ENCODE data around the gene HMGB1.
"Not testable (repeated sequence)": the region's sequence is repeated elsewhere in the genome, so short reads cannot be mapped to it uniquely, and the experiment has no call there.

Gene HMGB1

DNA sequence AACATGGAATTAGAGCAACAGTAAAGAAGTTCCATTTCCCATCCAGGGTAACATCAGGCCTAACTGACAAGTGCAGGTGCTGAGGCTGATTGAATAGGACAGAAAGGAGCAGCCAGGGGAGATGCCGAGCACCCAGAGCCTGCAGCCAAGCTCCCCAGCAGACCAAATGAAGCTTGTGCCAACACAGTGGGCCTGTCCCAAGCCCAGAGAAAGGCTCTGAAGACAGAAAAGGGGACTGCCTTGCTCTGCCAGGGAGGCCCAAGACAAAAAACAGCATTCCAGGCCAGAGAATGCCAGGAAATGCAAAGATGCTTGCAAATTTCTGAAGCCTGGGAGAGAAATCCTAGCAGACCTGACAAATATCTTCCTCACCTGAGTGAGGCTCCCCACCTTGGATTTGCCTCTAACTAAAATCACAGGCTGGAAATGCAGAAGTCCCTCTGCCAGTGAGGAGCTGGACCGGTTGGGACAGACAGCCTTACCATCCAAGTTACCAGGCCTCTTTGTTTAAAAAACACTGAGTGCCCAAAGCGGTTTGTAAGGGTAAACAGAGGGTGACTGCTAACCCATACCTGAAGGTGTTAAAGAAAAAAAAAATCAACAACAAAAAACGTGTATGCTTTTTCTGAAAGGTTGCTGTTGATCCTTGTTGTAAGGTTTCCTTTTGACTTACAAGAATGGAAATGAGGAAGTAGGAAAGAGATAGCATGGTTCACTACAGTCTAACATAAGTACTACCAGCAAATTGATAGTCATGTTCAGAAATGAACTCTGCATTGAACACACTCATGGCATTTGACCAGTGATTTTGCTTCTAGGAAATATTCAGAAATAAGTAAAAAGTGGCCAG is 11.8 kb upstream of the HMGB1 start:
- no peak for DNase-seq (ENCODE audit: low read depth, low spot score)
- H3K4me3 ChIP-seq (ENCODE audit: low read length): no peak overlapping the region

GRCh38 chr13:30473675-30474074 is 7.9 kb upstream of the HMGB1 start:
- no peak for DNase-seq (ENCODE audit: low read depth, low spot score)
- no peak overlapping the region for H3K4me3 ChIP-seq (ENCODE audit: low read length)

DNA sequence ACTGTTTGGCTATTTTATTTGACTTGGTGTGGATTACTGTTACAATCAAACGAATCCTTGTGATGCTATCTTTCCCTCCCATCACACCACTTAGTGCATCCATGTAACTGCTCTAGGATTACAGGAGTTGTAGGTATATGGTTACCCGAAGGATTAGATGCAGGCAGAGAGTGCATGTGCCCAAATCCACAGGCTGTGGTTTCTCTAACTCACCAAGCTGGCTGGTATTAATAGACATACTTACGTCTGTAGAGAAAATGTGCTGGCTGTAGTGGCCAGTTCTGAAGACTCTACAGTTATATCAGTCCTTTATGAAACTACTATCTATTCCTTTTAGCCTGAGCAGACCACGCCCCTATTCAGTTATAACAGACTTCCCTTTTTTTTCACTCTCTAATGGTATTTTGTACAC is 1.1 kb upstream of the HMGB1 start:
- peak; percentile 35 for DNase-seq (ENCODE audit: low read depth, low spot score)
- peak overlapping the region; percentile 66 for H3K4me3 ChIP-seq (ENCODE audit: low read length)

- H3K4me3 ChIP-seq (ENCODE audit: low read length): peak overlapping the region; percentile 66
- peak; percentile 35 for DNase-seq (ENCODE audit: low read depth, low spot score)
Measured at GRCh38 chr13:30466358-30466714, 600 bp upstream of the HMGB1 start.

- DNase-seq (ENCODE audit: low read depth, low spot score): no peak
Measured at GRCh38 chr13:30465343-30465592, 468 bp downstream of the HMGB1 start.

GRCh38 chr13:30464496-30465342 is 1.0 kb downstream of the HMGB1 start:
- DNase-seq (ENCODE audit: low read depth, low spot score): peak; percentile 51
- H3K4me3 ChIP-seq (ENCODE audit: low read length): peak overlapping the region; percentile 91

More at GRCh38 chr13:30465343-30465592, 468 bp downstream of the HMGB1 start:
- H3K4me3 ChIP-seq (ENCODE audit: low read length): peak overlapping the region; percentile 66

- peak overlapping the region; percentile 91 for H3K4me3 ChIP-seq (ENCODE audit: low read length)
- DNase-seq (ENCODE audit: low read depth, low spot score): peak; percentile 37
Measured at GRCh38 chr13:30463787-30464495, 1.8 kb downstream of the HMGB1 start.

DNA sequence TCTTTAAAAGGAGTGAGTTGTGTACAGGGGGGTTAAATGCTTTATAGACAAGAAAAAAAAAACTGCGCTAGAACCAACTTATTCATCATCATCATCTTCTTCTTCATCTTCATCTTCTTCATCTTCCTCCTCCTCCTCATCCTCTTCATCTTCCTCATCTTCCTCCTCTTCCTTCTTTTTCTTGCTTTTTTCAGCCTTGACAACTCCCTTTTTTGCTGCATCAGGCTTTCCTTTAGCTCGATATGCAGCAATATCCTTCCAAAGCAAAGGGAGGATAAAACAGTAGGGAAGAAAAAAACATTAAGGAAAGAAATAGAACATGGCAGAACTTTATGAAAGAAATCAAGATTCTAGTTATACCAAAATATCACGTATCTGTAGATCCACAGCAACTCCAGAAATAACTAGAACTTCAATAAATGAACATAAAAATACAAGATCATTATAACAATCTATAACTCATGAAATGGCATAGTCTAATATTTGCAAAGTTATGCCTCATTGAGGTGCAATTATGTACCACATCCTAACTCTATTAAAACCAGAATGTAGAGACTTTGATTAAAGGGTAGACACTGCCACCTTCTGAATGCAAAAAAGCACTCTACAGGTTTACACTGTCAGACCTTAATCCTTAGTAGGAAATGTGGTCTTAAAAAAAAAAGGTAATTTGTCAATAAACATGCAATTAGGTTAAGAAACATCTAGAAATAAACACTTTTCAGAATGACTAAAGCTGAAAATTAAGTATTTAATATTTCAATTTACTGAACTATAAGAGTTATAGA is 4.3 kb downstream of the HMGB1 start:
- not testable (repeated sequence) for H3K4me3 ChIP-seq (ENCODE audit: low read length)
- DNase-seq (ENCODE audit: low read depth, low spot score): peak; percentile 44

- no peak for DNase-seq (ENCODE audit: low read depth, low spot score)
Measured at GRCh38 chr13:30457306-30457891, 8.3 kb downstream of the HMGB1 start.

DNA sequence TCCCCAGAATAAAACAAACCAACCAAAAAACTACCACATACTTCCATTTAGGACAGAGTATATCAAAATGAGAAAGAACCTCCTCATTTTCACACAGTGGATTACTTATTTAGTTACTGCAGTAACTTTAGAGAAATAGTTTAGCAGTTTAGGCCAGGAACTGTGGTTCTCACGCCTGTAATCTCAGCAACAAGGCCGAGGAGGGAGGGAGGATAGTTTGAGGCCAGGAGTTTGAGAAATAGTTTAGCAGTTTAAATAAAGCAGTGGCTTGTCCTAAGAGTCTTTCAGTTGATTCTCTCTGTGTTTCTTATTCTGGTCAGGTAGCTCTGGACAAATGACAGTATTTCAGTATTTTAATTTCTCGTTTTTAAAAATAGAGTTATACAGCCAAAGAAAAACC is 9.4 kb downstream of the HMGB1 start:
- H3K4me3 ChIP-seq (ENCODE audit: low read length): no peak overlapping the region
- no peak for DNase-seq (ENCODE audit: low read depth, low spot score)

More at GRCh38 chr13:30457306-30457891, 8.3 kb downstream of the HMGB1 start:
- H3K4me3 ChIP-seq (ENCODE audit: low read length): no peak overlapping the region

GRCh38 chr13:30454991-30455390 is 10.7 kb downstream of the HMGB1 start:
- DNase-seq (ENCODE audit: low read depth, low spot score): no peak
- no peak overlapping the region for H3K4me3 ChIP-seq (ENCODE audit: low read length)

DNA sequence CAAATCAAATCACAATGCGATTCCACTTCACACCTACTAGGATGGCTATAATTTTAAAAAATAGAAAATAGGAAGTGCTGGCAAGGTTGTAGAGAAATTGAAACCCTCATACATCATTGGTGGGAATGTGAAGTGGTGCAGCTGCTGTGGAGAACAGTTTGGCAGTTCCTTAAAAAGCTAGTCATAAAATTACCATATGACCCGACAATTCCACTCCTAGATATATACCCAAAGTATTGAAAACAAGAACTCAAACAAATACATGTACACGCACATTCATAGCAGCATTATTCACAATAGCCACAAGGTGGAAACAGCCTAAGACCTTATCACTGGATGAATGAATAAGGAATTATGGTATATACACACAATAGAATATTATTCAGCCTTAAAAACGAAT is 12.0 kb downstream of the HMGB1 start:
- peak; percentile 58 for DNase-seq (ENCODE audit: low read depth, low spot score)
- H3K4me3 ChIP-seq (ENCODE audit: low read length): no peak overlapping the region

- DNase-seq (ENCODE audit: low read depth, low spot score); H3K4me3 ChIP-seq (ENCODE audit: low read length): not testable (repeated sequence)
Measured at GRCh38 chr13:30451476-30451875, 14.3 kb downstream of the HMGB1 start.

DNA sequence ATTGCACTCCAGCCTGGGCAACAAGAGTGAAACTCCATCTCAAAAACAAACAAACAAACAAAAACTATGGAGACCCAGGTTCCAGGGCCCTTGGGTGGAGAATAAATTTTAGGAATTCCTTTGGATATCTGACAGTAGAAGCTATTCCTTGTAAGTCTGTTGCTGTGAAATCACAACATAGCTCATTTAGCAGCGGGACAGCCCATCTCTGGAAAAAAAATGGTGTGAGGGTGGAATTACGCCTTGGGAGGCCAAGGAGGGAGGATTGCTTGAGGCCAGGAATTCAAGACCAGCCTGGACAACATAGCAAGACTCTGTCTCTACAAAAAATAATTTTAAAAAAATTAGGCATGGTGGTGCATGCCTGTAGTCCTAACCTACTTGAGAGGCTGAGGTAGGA is 15.7 kb downstream of the HMGB1 start:
- H3K4me3 ChIP-seq (ENCODE audit: low read length): no peak overlapping the region
- DNase-seq (ENCODE audit: low read depth, low spot score): no peak

DNA sequence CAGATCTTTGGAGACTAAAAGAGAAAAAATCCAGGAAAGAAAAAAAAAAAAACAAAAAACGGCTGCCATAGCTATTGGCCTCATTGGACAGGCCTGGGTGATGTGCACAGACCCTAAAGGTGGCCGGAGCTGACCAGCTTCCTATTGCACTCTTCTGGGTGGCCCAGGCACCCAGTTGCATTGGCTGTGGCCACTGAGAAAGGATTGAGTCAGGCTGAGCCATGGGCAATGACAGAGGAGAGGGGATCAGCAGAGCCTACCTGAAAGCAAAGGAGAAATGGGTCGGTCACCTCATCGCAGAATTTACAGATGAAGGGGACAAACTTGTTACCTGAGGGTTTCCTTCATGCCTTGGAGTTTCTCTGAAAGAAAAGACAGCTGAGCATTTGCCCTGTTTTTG is 17.3 kb downstream of the HMGB1 start:
- DNase-seq (ENCODE audit: low read depth, low spot score): no peak
- H3K4me3 ChIP-seq (ENCODE audit: low read length): no peak overlapping the region

DNA sequence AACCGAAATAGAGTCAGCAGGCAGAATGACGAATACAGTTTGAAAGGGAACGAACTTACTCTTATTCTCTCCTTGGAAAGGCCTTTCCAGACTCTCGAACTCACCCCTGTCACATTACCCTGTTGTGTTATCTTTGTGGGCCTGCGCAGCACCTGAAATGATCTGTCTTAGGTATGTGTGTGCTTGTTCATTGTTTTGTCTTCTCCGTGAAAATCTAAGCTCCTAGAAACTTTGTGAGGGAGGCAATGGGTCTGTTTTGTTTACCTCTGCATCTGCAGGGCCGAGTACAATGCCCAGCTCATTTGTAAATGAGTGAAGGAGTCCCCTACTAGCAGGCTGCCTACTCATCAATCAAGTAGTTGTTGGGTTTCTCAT is 19.6 kb downstream of the HMGB1 start:
- H3K4me3 ChIP-seq (ENCODE audit: low read length): no peak overlapping the region
- no peak for DNase-seq (ENCODE audit: low read depth, low spot score)

- DNase-seq (ENCODE audit: low read depth, low spot score): no peak
- no peak overlapping the region for H3K4me3 ChIP-seq (ENCODE audit: low read length)
Measured at GRCh38 chr13:30443957-30444404, 21.8 kb downstream of the HMGB1 start.

GRCh38 chr13:30443491-30443890 is 22.2 kb downstream of the HMGB1 start:
- DNase-seq (ENCODE audit: low read depth, low spot score); H3K4me3 ChIP-seq (ENCODE audit: low read length): not testable (repeated sequence)

GRCh38 chr13:30442926-30443325 is 22.8 kb downstream of the HMGB1 start:
- no peak for DNase-seq (ENCODE audit: low read depth, low spot score)
- no peak overlapping the region for H3K4me3 ChIP-seq (ENCODE audit: low read length)
